Germinal center (tissue), 1 donor: ENCODE data around the gene BCAR3.

Experiments used
- DNase-seq: peaks from one replicate; pipeline ENCODE4 v3.0.0; 2012; ENCODE audit warnings: mixed read lengths, low spot score

BCAR3 gene

DNA sequence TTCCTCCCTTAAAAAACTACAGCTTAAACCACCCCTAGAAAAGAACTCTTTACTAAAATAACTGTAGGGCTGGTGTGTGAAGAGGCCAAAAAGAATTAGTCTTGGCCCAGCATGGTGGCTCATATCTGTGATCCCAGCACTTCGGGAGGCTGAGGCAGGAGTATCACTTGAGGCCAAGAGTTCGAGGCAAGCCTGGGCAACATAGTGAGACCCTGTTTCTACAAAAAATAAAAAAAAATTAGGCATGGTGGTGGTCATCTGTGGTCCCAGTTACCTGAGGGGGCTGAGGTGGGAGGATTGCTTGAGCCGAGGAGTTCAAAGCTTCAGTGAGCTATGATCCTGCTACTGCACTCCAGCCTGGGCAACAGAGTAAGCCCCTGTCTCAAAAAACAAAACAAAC is 44.9 kb downstream of the BCAR3 start:
- DNase-seq: no peak

DNA sequence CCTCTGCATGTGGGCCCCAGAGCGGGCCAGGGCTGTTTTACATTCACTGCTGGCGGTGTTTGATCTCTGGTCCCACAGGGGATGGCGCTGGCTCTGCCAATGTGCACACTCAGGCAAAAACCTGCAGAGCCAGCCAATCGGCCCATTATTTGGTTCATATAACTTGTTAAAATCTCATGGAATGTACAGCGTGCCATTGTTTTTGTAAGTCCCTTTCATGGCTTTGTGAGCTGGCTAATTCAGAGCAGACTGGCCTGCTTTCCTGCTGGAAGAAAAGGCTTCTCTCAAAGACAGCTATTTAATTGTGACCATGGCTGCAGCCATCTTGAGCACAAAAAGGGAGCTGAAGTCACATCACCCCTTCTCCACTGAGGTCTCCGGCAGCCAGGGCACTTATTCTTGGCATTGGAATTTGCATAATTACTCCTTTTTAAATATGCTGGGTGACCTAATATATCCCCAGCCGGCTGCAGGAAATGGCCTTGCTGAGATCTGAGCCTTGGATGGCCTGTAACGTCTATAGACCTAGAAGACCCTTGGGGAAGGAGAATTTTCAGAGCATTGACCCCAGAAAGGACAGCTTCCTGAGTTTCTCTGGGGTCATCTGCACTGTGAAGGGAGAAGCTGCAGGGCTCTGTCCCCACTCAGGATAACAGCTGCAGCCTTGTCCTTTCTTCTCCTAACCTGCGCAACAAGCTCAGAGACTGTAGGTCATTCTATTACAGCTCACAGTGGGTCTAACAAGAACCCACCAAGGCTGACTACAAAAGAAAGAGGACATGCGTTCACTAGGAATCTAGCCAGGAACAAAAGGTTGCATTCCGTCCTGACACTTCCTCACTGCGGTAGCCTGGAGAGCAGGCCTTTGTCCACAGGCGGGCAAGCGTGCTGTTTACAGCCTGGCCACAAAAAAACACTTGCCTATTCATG is 45.8 kb downstream of the BCAR3 start:
- DNase-seq: no peak

DNA sequence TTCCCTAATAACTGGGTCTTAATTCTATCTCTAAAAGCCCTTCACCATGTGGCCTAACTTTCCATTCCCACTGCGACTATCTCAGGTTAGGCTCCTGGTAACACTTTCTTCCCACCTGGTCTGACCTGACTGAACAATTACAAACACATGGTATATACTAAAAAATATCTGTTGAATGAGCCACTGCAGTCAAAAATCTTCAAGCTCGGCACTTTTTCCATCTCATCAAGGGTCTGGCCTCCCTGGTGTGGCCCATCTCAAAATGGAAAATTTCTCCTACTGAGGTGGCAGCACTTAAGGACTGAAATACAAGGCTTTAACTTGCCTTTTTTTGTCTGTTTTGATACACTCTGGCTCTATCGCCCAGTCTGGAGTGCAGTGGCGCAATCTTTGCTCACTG is 48.3 kb downstream of the BCAR3 start:
- no peak for DNase-seq

DNA sequence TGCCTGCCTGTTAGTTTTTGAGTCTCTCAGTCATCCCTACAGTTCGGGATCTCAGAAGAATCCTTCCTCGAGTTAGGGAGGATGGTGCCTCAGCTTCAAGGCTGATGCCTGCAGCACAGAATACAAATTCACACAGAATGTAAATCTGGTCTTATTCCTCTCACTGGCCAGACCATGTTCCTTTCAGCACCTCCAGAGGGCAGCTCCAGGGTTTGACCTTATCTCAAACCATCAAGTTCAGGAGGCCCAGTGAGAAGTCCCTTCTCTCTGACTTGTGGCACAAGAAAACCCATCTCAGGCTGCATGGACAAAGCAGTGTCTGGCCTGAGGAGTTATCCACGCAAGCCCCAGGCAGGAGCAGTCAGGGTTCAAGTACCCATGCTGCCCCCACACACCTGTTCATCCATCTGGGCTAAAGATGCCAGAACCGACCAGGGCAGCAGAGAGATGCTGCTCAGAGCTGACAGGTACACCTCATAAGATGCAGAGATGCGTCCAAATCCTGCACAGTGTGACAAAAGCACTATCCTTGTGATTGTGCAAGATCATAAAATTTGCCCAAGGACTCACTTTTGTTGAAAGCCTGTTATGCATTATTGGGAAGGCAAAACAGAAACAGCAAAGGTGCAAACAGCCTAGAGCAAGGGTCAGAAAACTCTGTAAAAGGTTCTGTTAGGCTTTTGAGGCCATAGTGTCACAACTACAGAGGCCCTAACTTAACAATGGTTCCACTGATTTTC is 49.8 kb downstream of the BCAR3 start:
- no peak for DNase-seq

DNA sequence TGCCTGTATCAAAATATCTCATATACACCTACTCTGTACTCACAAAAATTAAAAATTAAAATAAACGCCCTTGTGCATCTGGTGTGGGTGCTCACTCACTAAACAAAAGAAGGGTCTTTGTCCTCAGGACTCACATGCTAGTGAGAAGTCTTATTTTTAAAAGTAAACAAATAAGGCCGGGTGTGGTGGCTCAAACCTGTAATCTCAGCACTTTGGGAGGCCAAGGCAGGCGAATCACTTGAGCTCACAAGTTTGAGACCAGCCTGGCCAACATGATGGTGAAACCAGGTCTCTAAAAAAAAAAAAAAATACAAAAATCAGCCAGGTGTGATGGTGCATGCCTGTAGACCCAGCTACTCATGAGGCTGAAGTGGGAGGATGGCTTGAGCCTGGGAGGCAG is 51.5 kb downstream of the BCAR3 start:
- DNase-seq: no peak

DNA sequence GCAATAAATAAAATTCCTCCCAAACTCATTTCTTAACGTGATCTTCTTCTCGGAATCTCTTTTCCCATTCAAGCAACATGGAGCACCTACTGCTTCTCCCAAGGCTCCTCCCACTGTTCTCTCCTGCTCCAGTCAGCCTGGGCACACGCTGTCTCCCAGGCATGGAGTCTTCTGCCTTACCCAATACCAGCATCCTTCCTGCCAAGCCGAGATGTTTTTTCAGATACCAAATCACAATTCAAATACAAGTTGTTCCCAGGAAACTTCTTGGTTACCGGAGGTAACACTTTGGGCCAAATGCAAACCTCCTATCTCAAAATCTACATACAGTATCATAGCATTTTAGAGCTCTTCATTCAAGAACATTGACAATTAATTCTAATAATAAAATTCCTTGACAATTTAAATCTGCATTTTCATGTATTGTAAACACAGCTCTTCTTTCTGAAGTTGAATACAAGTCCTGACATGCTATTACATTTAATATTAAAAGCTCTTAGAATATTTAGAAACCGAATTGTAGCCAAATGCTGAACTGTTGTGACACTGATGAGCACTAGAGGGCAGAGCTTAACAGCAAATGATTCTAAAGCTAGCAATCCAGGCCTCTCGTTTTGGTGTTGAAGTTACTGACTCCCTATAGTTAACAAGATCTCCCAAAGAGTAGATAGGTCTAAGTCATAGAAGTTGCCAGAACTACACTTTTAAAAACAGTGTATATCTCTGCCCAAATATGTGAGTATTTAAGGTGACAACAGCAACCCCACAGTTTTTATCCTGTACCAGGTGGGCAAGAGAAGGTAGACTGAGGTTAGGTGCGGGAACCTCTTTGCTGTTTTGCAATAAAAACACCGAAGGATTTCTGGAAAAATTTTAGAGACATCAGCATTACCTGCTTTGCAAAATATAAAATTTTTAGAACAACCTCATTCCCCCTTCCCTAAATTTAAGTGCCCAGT is 52.3 kb downstream of the BCAR3 start:
- DNase-seq: peak; percentile 64

DNA sequence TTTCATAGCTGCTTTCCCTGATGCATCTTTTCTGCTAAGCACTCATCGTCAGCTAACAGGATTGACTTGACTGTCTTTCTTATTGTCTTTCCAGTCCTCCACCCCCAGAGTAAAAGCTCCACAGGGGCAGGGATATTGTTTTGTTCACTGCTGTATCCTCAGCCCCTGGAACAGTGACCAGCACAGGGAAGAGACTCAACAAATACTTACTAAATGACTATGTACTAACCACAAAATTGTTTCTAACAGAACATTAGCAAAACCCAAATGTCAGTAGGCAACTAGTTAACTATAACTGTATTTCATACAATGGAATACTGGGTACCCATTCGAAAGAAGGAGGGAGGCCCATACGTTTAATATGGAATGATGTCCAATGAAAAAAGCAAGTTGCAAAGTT is 53.0 kb downstream of the BCAR3 start:
- no peak for DNase-seq

DNA sequence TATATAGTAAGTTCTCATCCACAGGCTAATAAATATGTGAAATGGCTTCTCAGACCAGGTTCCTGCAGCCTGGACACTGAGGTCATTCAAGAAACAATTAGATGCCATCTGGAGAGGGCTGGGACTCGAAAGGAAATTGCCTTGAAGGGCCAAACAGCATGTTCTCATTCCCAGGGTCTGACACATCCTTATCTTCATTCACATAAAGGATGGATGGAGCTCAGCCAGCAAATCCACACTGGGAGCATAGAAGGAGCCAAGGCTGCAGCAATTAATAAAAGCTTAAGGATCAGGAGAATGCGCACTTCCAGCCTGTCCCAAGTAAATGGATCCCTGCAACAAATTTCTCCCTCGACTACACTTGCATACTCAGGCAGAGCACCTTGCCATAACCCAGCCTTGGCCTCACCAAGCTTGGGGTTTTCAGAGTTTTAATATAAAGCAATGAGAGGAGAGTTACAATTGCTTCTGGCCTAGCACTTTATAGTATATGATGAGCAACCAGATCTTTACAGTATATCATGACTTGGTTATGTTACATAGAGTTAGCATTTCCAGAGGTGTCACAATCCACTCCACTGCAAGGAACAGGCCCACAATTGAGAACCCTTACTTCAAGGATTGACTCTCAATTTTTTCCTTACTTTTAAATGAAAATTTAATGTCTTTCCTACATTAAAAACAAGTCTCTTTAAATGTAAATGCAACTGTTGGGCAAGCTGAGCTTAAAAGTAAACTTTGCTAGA is 55.9 kb downstream of the BCAR3 start:
- no peak for DNase-seq

DNA sequence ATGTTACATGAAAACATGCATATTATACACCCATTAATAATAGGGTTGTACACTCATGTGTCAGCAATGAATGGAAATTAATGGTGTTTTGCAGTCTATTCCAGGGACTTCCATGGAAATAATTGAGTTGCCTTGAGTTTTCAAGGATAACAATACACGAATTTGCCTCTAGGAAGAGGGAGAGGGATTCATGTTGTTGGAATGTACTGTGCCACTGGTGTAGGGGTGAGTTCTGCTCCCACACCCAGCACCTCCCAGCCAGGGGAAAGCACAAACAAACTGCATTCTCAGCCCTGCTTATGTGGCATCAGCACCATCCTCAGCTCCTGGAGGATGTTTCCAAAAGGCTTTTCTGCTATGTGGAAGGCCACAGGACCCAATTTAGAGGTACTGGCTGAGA is 57.8 kb downstream of the BCAR3 start:
- no peak for DNase-seq

DNA sequence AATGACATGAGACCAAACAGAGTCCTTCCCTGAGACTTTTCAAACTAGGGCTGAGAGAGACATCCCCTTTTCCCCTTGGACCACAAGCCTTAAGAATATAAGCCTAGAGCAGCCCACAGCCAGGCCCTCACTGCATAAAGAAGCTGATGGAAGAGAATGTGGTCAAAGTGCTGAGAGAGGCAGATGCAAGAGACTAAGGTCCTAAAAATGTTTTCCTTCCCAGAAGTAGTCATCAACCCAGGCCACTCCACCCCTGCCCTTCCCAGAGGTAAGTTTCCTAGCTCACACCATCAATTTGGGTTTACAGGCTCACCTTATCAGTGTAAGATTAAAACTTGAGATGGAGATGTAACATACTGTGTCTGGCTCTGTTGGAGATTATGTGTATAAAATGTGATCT is 58.2 kb downstream of the BCAR3 start:
- DNase-seq: no peak

DNA sequence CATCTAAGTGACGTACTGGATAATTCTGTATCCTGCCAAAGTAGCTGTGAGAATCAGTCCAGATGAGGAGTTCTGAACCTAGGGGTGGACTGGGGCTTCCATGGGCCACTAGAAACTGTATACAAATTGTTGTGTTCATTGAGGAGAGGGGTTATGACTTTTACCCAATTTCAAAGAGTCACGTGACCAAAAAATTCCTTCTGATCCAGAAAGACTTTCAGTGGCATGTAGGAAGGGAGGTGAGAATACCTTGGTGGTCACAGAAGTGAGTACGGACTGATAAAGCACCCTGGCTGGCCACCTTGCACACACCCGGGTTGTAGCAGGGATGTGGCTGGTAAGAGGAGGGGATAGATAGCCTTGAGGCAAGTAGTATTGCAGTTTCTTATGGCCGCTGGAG is 60.4 kb downstream of the BCAR3 start:
- no peak for DNase-seq

DNA sequence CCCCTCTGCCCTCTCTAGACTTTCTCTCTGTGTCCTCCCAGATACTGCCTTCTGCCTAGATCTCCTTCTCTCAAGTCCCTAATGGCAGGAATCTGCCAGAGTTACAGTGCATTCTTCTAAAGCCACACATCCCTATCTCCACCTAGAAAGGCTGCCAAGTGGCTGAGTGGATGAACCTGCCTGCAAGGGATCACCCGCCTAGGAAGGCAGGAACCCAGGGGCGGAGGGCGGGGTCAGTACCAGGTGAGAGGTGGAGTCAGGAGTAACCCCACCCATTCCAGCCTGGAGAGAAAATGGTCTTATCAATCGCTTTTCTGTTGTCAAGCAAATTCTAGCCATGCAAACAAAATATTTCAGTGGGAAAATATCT is 60.8 kb downstream of the BCAR3 start:
- no peak for DNase-seq

DNA sequence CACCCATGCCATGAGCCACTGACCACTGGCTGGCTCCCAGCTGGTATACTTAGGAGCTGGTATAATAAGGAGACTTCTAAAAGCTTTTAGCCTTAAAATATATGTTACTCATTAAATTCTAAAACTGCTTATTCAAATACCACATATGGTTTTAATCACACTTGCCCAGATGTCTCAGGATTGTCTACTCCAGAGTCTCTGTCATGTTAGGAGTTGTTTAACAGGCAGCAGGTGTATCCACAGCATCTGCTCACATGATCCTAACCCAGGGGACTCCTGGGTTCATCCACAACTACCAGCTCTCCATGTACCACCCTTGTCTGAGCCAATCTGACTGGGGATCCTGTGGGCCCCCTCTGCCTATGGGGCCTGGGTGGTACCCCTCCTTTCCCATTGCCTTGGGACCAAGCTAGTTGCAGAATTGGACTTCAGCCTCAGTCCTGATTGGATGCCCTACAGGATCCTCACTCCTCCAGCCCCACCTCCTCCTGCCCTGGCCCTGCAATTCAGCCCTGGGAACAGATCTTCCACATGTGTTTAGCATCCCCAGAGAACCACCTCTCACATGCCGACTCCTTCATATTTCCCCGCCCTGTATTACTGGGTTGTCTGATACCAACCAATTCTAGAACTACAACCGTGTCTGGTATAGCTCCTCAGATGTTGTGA is 61.3 kb downstream of the BCAR3 start:
- DNase-seq: no peak

DNA sequence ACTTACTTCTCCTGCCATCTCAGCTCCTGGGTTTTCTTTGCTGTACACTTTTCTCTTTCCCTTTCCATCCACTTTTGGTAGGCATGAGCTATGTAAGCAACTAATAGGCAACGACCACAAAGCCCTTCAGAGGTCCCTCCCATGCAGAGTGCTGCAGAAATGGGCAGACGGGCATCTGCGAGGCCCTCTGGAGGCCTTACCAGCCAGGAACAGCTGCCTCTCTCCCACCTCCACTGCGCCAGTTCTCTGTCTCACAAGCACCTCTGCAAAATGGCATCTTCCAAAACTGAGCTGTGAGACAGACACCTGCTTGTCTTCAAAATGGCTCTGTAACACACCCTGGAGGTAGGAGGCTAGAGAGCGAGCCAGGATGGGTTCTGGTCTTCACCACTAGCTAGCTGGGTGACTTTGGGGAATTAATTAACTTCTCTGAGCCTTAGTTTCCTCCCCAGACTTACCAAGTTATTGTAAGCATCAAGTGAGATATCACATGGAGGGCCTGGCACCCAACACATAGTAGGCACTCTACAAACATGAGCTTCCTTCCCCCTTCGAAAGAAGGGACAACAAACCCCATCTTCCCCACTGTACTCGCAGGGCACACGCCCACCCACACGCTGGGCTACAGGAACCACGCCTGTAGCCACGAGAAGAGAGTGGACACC is 62.0 kb downstream of the BCAR3 start:
- DNase-seq: no peak

DNA sequence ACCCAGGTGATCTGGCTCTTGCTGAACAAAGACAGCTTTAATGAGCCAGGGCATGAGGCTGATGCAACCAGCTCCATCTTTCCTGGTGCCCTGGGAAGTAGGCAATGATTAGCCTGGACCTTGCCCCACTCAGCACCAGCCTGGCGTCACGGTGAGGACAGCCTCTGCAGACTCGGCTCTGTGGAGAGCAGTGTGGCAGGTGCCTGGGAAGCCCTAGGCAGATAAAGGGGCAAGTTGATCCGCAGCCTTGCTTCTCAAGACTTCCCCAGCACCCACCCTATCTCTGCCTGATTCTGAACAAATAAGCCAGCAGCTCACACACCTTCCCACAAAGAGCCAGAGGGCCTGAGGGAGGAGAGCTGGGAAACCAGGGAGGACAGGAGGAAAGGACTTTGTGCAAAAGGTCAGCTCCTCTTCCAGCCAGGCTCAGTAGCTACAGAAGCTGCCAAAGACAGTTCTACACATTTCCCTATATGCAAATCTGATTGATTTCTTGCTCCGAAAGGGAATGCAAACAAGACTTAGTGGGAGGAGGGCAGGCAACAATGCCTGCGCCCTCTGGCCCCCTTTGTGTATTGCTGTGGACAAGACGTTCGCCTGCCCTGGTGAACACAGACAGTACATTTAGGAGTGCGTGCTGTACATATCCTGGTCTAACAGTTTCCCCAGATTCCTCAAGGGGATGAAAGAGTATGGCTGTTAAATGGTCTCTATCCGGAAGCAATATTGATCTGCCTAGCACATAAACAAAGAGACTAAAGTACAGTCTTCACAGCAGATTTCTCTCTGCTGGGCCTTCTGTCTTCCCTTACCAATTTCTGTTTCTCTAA is 63.8 kb downstream of the BCAR3 start:
- DNase-seq: no peak

DNA sequence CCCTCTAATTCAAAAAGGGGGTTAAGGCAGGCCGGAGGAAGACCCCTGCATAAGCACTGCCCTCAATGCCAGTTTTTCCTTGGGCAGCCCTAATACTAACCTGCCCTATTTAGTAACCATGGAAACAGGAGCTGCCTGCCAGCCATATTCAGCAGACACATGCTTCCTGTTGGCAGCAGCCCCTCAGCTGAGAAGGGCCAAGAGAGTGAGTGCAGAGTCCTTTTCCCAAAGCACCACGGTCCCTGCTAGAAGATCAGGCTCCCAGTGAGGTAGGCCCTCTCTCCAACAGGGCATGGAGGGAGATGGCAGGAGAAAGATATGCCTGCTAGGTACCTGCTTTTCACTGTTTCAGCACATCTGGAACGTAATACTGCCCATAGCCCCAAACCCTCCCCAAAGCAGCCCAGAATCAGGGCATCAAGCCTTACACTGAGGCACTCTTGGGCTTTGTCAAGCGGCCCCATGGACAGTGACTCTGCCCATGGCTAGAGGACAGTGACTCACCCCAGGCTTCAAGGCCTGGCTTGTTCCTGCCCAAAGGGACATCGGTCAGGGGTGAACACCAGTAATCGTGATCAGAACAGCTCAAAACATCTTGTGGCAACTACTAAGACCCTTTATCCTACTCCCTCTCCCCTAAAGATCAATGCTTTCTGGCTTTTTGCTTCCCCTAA is 64.5 kb downstream of the BCAR3 start:
- DNase-seq: no peak

DNA sequence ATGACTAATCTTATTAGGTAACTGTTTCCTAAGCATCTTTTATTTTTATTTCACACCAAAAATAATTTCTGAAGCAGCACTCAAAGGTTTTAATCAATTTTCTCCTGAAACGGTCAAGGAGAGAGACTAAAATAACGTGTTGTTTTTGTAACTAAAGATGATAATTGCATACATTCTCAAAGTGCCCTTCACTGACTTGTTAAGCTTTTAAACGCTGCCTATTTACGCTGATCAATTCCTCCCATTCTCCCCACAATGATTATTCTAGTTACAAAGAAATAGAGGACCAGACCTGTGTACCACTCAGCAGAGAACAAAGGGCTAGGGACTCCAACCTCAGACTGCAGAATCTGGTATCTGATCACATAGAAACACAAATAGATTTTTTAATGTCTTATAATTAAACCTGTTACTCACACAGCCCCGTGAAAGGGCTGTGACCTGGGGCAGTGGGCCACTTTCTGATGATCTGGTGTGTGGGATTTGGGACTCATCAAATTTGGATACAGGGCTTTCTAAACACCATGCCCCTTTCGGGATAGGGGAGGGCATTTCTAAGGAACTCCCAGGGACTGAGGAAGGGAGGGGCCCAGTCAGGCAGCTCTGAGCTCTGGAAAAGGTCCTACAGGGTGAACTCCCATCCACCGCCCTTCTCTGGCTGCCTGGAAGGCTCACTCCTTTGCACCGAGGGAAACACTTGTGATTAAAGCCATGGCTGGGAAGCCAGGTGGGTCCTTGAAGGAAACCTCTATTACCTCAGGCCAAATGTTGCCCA is 65.2 kb downstream of the BCAR3 start:
- DNase-seq: no peak

DNA sequence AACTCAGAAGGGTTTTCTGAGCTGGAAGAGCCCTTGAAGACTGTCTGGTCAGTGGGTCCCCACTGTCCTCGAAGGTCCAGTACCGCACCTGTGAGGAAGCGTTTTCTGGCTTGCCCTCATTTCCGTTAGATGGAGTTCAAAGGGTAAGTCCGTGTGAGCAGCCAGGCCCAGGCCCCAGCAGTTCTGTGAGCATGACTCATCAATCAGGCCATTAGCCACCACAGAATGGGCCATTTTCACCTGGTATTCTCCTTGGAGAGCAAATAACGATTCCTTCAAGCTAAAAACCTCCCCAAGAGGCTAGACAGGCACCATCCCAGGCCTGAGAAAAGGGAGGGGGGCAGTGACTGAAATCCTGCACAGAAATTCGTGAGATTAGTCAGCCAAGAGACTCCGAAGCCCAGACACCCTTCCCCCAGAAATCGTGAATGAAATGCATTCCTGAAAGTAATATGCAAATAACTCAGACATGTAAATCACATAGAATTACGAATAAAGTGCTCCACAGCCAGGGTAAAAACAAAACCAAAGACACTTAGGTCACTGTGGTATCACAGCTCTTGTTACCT is 66.0 kb downstream of the BCAR3 start:
- DNase-seq: peak; percentile 33
